ENCODE results near the gene EXOC6B.
A peak's percentile ranks its signal among the peaks of the same experiment; 100 is the strongest.

The EXOC6B gene

DNA sequence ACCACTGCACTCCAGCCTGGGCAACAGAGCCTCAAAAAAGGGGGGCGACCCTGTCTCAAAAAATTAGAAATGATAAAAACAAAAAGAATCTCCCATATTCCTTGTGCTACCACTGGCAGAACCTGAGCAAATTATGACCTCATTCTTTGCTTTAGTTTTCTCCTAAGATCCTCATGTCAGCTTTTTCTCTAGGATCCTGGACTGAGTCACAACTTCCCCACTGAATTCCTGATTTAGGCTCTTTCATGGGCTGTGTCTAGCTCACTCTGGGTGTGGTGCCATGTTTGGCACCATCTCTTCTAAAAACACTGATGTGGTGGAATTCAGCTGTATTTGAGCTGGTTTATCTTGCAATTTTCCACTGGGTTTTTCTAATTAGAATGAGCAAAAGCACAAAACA lies 37.1 kb downstream of the EXOC6B start:
- no peak for DNase-seq

GRCh38 chr2:72785517-72785916 lies 40.3 kb downstream of the EXOC6B start:
- no peak for DNase-seq

- DNase-seq, result no peak
Measured at GRCh38 chr2:72782520-72782919, 43.3 kb downstream of the EXOC6B start.

DNA sequence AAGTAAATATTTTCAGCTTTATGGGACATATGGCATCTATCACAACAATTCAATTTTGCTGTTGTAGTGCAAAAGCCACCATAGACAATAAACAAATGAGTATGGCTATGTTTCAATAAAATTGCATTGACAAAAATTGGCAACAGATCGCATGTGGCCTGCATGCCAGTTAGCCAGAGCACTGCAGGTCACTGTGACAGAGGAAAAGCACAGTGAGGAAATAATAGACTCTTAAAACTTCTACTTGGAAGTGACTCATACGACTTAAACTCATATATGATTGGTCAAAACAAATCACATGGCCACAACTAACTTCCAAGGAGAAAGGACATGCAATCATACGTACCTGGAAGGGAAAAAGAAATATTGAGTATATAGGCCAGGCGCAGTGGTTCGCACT lies 44.4 kb downstream of the EXOC6B start:
- no peak for DNase-seq

DNA sequence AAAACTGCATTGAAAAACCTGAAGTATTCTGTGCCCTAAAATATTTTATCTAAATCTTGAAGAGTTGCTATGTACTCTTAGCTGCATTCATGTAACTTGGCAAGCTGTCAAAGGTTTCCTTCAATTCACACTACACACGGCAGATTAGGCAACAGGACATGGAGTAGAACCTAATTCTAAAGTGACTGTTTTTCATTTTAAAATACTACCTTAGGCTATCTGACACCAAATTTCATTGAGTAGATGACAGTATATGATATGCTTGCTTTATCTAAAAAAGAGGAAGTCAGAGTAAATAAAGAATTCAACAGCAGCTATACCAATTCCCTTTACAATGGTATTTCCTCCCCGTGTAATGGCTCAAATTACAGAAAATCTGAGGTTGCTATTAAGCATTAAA lies 45.4 kb downstream of the EXOC6B start:
- no peak for DNase-seq

DNA sequence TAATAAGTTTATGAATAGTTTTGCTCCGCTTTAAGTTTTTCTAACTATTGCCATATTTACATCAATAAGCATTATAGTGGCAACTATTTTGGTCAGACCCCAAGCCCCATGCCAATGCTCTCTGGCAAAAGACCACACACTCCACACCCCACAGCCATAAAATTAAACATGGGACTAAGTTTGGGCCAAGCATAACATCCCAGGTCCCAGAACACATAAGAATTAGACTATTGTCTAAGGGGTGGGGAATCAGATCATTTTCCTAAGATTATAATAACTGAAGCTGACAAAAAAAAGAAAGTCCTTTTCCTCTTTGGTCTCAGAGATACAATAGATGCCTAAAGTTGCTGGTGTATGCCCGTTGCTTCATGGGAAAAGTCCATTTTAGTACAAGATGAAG lies 46.3 kb downstream of the EXOC6B start:
- DNase-seq, result no peak

DNA sequence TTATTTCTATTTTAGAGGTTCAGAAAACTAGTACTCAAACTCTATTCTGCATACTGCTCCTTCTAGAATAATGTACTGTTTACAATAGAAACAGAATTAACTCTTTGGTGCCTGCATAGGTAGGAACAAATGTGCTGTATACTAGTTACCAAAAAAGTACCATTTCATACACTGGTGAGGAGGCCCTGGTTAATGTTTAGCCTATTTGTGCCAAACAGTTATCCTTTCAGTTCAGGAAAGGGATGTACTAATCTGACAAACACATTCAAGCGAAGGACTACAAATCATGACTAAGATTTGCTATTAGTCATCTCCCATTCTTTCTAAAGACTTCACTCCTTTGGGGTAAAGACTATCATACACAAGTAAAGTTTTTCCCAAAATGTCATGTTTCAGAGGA lies 47.4 kb downstream of the EXOC6B start:
- no peak for DNase-seq

GRCh38 chr2:72770879-72771461 lies 54.9 kb downstream of the EXOC6B start:
- peak in 1 of 2 experiments; percentile 73 for DNase-seq

- DNase-seq, result no peak
Measured at GRCh38 chr2:72765997-72766609, 59.7 kb downstream of the EXOC6B start.

- DNase-seq, result no peak
Measured at GRCh38 chr2:72762276-72762675, 63.6 kb downstream of the EXOC6B start.

DNA sequence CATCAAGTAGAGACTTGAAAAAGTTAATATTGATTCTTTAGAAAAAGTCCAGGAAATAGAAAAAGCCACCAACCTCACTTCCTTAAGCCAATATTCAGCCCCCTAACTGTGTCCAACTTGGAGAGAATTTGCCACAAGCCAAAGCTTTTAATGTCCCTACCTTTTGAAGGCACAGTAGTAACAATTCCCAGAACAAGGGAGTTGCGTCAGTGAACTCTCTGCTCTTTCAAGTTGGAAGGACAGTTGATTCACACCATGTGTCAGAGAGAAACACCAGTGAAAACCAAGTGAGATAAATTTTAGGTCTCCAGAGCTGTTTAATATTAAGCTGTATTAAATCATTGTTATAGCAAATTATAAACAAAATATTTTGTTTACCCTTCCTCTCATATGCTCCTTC lies 66.1 kb downstream of the EXOC6B start:
- DNase-seq, result no peak

GRCh38 chr2:72757177-72757775 lies 68.6 kb downstream of the EXOC6B start:
- peak in 1 of 2 experiments; percentile 44 for DNase-seq

DNA sequence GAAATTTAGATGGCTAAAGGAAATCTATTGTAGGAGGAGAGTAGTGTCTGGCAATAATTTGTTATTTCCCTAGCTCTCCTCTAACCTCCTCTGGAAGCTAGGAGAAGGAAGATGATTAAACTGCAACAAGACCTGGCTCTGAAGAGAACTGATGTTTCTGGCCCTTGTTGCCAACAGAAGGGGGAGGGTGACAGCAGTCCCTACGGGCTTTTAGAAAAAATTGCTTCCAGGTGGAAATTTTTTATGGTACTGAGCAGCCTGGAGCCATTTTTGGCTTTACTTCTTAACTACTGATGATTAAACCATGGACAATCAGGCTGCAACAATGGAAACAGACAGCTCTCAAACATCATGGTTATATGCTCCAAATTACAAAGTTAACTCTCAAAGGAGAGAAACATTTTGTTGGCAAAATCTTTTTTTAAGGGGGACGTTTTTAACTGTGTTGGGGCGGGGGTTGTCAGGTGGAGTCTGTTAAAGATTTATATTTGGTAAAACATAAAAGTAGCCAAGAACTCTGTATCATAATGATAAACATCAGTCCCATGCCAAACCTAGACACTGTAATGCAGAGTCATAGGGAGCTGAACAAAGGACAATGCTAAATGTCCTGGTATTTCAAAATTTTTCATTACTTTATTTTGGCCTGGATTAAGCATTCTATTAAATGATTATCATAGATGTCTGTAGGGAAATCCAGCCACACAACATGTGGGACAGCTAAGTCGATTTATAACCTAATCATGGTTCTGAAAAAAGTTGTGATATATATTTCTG lies 70.0 kb downstream of the EXOC6B start:
- no peak for DNase-seq

DNA sequence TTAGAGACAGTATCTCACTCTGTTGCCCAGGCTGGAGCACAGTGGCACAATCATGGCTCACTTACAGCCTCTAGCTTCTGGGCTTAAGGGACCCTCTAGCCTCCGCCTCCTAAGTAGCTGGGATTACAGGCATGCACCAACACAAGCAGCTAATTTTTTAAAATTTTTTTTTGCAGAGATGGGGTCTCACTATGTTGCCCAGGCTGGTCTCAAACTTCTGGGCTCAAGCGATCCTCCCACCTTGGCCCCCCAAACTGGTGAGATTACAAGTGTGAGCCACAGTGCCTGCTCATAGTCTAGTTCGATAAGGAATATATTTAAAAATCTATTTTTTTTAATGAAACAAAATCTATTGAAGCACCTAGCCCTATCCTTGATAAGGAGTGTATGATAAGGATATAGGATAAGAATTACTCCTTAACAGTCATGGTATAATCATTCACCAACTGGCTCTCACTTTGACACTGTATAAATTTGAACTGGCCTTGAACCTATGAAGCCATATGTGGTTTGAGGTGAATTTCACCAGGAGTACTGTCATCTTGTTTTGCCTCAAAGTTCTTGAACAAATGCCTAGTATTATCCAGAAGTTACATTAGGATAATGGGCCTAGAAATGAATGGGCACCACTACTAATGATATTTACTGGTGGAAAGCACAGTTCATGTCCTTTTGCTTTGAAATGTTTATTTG lies 71.1 kb downstream of the EXOC6B start:
- no peak for DNase-seq

GRCh38 chr2:72750977-72751639 lies 74.7 kb downstream of the EXOC6B start:
- DNase-seq, result no peak

DNA sequence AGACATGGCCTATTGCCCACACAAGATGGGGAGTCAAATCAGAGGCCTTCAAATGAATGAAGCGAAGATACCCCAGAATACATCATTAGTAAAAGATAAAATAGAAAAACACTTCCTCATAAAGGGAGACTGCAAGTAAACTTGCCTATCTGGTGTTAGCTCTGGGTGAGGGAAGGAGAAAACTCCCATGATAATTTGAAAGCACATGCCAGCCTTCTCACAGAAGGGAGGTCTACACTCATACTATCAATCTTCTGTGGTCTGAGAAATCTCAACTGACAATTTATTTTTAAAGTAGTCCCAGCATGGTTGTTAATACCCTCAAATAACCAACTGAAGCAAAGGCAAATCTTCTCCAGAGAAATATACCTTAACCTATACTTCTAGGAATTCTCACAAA lies 75.4 kb downstream of the EXOC6B start:
- DNase-seq, result no peak

- no peak for DNase-seq
Measured at GRCh38 chr2:72747344-72747743, 78.5 kb downstream of the EXOC6B start.

- DNase-seq, result peak in 1 of 2 experiments; percentile 54
Measured at GRCh38 chr2:72745679-72746368, 80.0 kb downstream of the EXOC6B start.

GRCh38 chr2:72744049-72744448 lies 81.8 kb downstream of the EXOC6B start:
- DNase-seq, result no peak

DNA sequence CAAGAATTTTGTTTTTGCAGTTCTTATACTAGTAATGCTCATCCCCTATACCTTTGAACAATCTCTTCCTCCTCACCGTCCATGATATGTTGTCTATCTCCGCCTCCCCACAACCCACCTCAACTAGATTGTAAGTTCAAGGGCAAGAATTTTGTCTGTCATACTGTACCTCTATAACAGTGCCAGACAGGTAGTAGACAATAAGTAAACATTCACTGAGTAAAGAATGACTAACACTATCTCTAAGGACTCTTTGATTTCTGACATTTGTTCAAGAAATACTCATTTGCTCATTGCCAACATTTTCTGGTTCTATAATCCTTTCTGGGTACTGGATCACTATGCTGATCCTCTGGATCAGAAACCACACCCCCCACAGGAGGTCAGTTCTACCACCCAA lies 82.4 kb downstream of the EXOC6B start:
- no peak for DNase-seq

DNA sequence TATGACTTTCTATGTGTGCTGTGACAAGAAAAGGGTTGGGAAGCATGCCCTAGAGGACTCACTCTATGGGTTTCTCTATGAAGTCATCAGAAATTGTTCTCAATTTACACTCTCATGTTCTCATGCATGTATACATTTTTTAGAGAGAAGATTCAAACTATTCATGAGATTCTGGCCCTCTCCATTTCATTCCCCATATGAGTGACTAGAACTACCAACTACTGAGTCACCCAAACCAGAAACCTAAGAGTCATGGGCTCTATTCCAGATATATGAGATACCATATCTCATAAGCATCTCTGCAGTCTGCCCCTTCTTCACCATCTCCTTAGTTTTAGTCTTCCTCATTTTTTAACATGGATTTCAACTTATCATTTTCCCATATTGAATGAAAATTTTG lies 87.7 kb downstream of the EXOC6B start:
- no peak for DNase-seq

- no peak for DNase-seq
Measured at GRCh38 chr2:72734432-72734831, 91.4 kb downstream of the EXOC6B start.
